Muscle of leg (tissue), 11 donors: ENCODE results near the gene ENO4. TPM values are rescaled to one million over a fixed set of nuclear protein-coding genes. Genes with fewer than 3 reads are reported as not detected.

Experiments used
- DNase-seq: peaks from one replicate; pipeline ENCODE4 v3.0.0; 2013
- H3K27ac ChIP-seq: one replicate; pipeline ENCODE4 v1.5.1; 2013; ENCODE audit warnings: mild to moderate bottlenecking, low read length, control low read depth
- H3K27me3 ChIP-seq: one replicate; pipeline ENCODE4 v1.6.1; 2013; ENCODE audit warnings: low read length; ENCODE audit not compliant: control insufficient read depth, insufficient read depth
- H3K36me3 ChIP-seq: one replicate; pipeline ENCODE4 v1.6.1; 2013; ENCODE audit warnings: low read length; ENCODE audit not compliant: control insufficient read depth, insufficient read depth
- H3K4me1 ChIP-seq: one replicate; pipeline ENCODE4 v1.6.1; 2013; ENCODE audit warnings: low read length; ENCODE audit not compliant: control insufficient read depth, insufficient read depth
- H3K4me3 ChIP-seq: one replicate; pipeline ENCODE4 v1.5.1; 2013; ENCODE audit warnings: low read length, control low read depth
- H3K9me3 ChIP-seq: replicated peaks from 2 replicates; pipeline ENCODE4 v1.6.1; 2013; ENCODE audit warnings: low read depth, low read length; ENCODE audit not compliant: control insufficient read depth
- WGBS: methylation state at CpG from one replicate; pipeline ENCODE4 v1.1.5; 2013; ENCODE audit warnings: missing lambda C conversion rate; ENCODE audit not compliant: insufficient coverage; 5-methylcytosine and 5-hydroxymethylcytosine counted together
- polyA plus RNA-seq, 8 donors: library from polyadenylated mRNA; unstranded; fragments of 120-200 nt; gene quantifications; one replicate each; pipeline versions ENCODE4 v1.2.1 to v1.2.3, GENCODE V29; 2013; ENCODE audit warnings: inconsistent platforms in 1 of 8, low replicate concordance in 1 of 8; ENCODE audit not compliant: insufficient read length in 8 of 8, insufficient read depth in 1 of 8
- total RNA-seq: library from RNA; stranded (reverse); fragments of 120-200 nt; gene quantifications from one replicate; pipeline ENCODE4 v1.2.4, GENCODE V29; 2013

Gene ENO4
- total and polyA plus RNA-seq, 9 donors, result 0.18 to 0.79 (median 0.48) TPM

GRCh38 chr10:116909307-116909706 is 60.0 kb downstream of the ENO4 start:
- Histone ChIP-seq H3K27ac (no peak overlapping the region), H3K4me3 (no peak overlapping the region), H3K27me3 (no peaks in the 10 kb centered on the region), H3K4me1 (no peaks in the 10 kb centered on the region), H3K36me3 (no peaks in the 10 kb centered on the region), H3K9me3 (no peaks in the 10 kb centered on the region)
- no peak for DNase-seq
- WGBS, result no CpG with 5 or more reads among the region's 1 CpG

- Histone ChIP-seq H3K4me1 (no peaks in the 10 kb centered on the region), H3K4me3 (no peak overlapping the region), H3K9me3 (no peaks in the 10 kb centered on the region), H3K27ac (no peak overlapping the region), H3K36me3 (no peaks in the 10 kb centered on the region), H3K27me3 (no peaks in the 10 kb centered on the region)
- WGBS, result 72% methylated on average over 2 of the region's 3 CpGs
- peak; percentile 27 for DNase-seq
Observed at GRCh38 chr10:116910910-116911309, 61.6 kb downstream of the ENO4 start.

GRCh38 chr10:116912162-116912561 is 62.9 kb downstream of the ENO4 start:
- Histone ChIP-seq H3K4me3 (no peak overlapping the region), H3K9me3 (no peaks in the 10 kb centered on the region), H3K36me3 (no peaks in the 10 kb centered on the region), H3K4me1 (no peaks in the 10 kb centered on the region), H3K27ac (no peak overlapping the region), H3K27me3 (no peaks in the 10 kb centered on the region)
- no peak for DNase-seq
- 80% methylated on average over 1 of the region's 1 CpG for WGBS

GRCh38 chr10:116913695-116914094 is 64.4 kb downstream of the ENO4 start:
- no peaks in the 10 kb centered on the region for H3K9me3 ChIP-seq
- H3K4me3 ChIP-seq, result no peak overlapping the region
- H3K27ac ChIP-seq, result no peak overlapping the region
- H3K27me3 ChIP-seq, result no peaks in the 10 kb centered on the region
- no peaks in the 10 kb centered on the region for H3K36me3 ChIP-seq
- no CpG with 5 or more reads among the region's 1 CpG for WGBS
- H3K4me1 ChIP-seq, result no peaks in the 10 kb centered on the region
- peak; percentile 32 for DNase-seq

GRCh38 chr10:116915340-116915739 is 66.0 kb downstream of the ENO4 start:
- DNase-seq, result no peak
- Histone ChIP-seq H3K36me3 (no peaks in the 10 kb centered on the region), H3K4me3 (no peak overlapping the region), H3K4me1 (no peaks in the 10 kb centered on the region), H3K27me3 (no peaks in the 10 kb centered on the region), H3K27ac (no peak overlapping the region), H3K9me3 (no peaks in the 10 kb centered on the region)
- WGBS, result 79% methylated on average over 2 of the region's 2 CpGs

GRCh38 chr10:116917481-116917880 is 68.2 kb downstream of the ENO4 start:
- no CpG with 5 or more reads among the region's 3 CpGs for WGBS
- Histone ChIP-seq H3K36me3 (no peaks in the 10 kb centered on the region), H3K27ac (no peak overlapping the region), H3K4me3 (no peak overlapping the region), H3K9me3 (no peaks in the 10 kb centered on the region), H3K27me3 (no peaks in the 10 kb centered on the region), H3K4me1 (no peaks in the 10 kb centered on the region)
- no peak for DNase-seq

- Histone ChIP-seq H3K36me3 (no peaks in the 10 kb centered on the region), H3K4me1 (no peaks in the 10 kb centered on the region), H3K4me3 (no peak overlapping the region), H3K27ac (no peak overlapping the region), H3K9me3 (no peaks in the 10 kb centered on the region), H3K27me3 (no peaks in the 10 kb centered on the region)
- no peak for DNase-seq
- WGBS, result no CpG with 5 or more reads among the region's 2 CpGs
Observed at GRCh38 chr10:116918583-116918982, 69.3 kb downstream of the ENO4 start.

GRCh38 chr10:116919164-116919563 is 69.9 kb downstream of the ENO4 start:
- H3K27ac ChIP-seq, result no peak overlapping the region
- no peaks in the 10 kb centered on the region for H3K4me1 ChIP-seq
- H3K9me3 ChIP-seq, result no peaks in the 10 kb centered on the region
- no peaks in the 10 kb centered on the region for H3K27me3 ChIP-seq
- no peak overlapping the region for H3K4me3 ChIP-seq
- no peak for DNase-seq
- WGBS, result no CpG with 5 or more reads among the region's 2 CpGs
- no peaks in the 10 kb centered on the region for H3K36me3 ChIP-seq

- no CpG with 5 or more reads among the region's 2 CpGs for WGBS
- H3K4me1 ChIP-seq, result no peaks in the 10 kb centered on the region
- no peaks in the 10 kb centered on the region for H3K36me3 ChIP-seq
- H3K4me3 ChIP-seq, result no peak overlapping the region
- no peaks in the 10 kb centered on the region for H3K9me3 ChIP-seq
- H3K27ac ChIP-seq, result no peak overlapping the region
- DNase-seq, result no peak
- no peaks in the 10 kb centered on the region for H3K27me3 ChIP-seq
Observed at GRCh38 chr10:116919706-116920105, 70.4 kb downstream of the ENO4 start.

- no peaks in the 10 kb centered on the region for H3K9me3 ChIP-seq
- no CpG with 5 or more reads among the region's 3 CpGs for WGBS
- H3K27ac ChIP-seq, result no peak overlapping the region
- no peaks in the 10 kb centered on the region for H3K4me1 ChIP-seq
- no peak for DNase-seq
- no peaks in the 10 kb centered on the region for H3K27me3 ChIP-seq
- H3K36me3 ChIP-seq, result no peaks in the 10 kb centered on the region
- H3K4me3 ChIP-seq, result no peak overlapping the region
Observed at GRCh38 chr10:116925056-116925455, 75.8 kb downstream of the ENO4 start.

GRCh38 chr10:116926426-116926825 is 77.1 kb downstream of the ENO4 start:
- no peak overlapping the region for H3K27ac ChIP-seq

More at GRCh38 chr10:116926426-116926825, 77.1 kb downstream of the ENO4 start:
- H3K36me3 ChIP-seq, result no peaks in the 10 kb centered on the region
- H3K4me3 ChIP-seq, result no peak overlapping the region
- no peaks in the 10 kb centered on the region for H3K4me1 ChIP-seq
- H3K27me3 ChIP-seq, result no peaks in the 10 kb centered on the region
- no peaks in the 10 kb centered on the region for H3K9me3 ChIP-seq
- no CpG with 5 or more reads among the region's 3 CpGs for WGBS
- DNase-seq, result no peak
